ENCODE measurements around the gene SPARC.

SPARC gene

DNA sequence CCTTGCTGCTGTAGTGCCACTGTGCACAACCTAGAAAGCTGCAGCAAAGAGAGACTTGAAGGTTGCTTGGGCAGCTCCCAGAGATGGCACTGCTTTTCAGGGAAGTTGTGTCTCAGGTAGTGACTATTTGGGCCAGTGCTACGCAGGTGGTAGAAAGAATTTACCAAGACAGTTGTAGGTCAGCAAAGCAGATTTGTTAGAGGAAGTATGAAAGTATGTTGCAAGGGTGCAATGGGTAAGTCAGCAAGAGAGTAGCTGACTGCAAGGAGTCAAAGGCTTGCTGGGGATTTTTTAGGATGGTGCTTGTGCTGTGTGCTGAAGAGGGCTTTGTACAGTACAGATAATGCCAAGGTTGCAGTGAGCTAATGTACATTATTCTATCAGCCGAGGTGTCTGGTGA, 33.5 kb upstream of the SPARC start:
- H3K36me3 ChIP-seq (ENCODE audit: control insufficient read depth, insufficient read depth, low read length): no peaks in the 10 kb centered on the region
- no peak overlapping the region for H3K4me3 ChIP-seq (ENCODE audit: low read length)
- WGBS (ENCODE audit: insufficient coverage, insufficient read length): no CpG with 5 or more reads among the region's 2 CpGs
- no peak overlapping the region for H3K27ac ChIP-seq (ENCODE audit: low read length)
- H3K4me1 ChIP-seq (ENCODE audit: control insufficient read depth, insufficient read depth, low read length): no peaks in the 10 kb centered on the region
- H3K9me3 ChIP-seq (ENCODE audit: control insufficient read depth, insufficient read depth, low read length): no peaks in the 10 kb centered on the region
- no peak for DNase-seq (ENCODE audit: low read depth, low spot score)
- no peaks in the 10 kb centered on the region for H3K27me3 ChIP-seq (ENCODE audit: control insufficient read depth, insufficient read depth, low read length)

DNA sequence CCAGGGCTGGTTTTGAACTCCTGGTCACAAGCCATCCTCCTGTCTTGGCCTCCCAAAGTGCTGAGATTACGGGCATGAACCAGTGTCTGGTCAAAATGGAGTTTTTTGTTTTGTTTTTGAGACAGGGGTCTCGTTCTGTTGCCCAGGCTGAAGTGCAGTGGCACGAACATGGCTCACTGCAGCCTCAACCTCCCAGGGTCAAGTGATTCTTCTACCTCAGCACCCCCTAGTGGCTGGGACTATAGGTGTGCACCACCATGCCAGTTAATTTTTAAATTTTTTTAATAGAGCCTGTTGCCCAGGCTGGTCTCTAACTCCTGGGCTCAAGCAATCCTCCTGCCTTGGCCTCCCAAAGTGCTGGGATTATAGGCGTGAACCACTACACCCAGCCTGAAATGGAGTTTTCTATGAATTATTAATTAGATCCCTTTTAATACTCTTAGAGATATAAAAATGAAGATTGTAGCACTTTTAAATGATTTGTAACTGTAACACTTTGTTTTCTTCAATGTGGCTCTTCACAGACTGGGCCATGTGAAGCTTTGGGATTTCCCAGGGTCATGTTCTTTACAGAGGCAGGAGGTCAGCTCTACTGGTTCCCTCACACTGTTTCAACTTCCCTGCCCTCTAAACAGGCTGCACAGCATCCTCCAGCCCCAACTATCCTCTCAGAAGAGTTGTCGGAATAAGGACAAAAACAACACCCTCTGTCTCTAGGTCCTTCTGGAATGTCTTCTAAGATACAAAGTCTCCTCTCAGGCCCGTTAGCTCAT, 32.7 kb upstream of the SPARC start:
- DNase-seq (ENCODE audit: low read depth, low spot score): no peak
- Histone ChIP-seq H3K4me1 (ENCODE audit: control insufficient read depth, insufficient read depth, low read length) (no peaks in the 10 kb centered on the region), H3K9me3 (ENCODE audit: control insufficient read depth, insufficient read depth, low read length) (no peaks in the 10 kb centered on the region), H3K36me3 (ENCODE audit: control insufficient read depth, insufficient read depth, low read length) (no peaks in the 10 kb centered on the region), H3K27me3 (ENCODE audit: control insufficient read depth, insufficient read depth, low read length) (no peaks in the 10 kb centered on the region), H3K27ac (ENCODE audit: low read length) (no peak overlapping the region), H3K4me3 (ENCODE audit: low read length) (no peak overlapping the region)
- no CpG with 5 or more reads among the region's 6 CpGs for WGBS (ENCODE audit: insufficient coverage, insufficient read length)

DNA sequence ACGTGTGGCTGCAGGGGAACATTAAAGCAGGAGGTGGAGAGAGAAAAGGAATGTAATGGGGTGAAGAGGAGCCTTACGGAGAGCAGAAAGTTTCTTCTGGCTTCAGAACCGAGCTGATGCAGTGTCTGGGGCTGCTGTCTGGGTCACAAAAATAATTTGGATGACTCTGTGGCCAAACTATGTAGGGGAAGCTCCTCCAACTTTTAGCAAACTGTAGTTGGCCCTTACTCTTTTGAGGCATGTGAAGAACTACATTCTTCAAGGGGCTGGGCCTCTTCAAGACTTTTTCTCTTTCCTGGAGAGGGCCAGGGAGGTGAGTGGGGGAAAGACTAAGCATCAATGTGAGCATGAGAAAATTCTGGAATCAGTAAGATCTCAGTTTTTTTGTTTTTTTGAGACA, 31.9 kb upstream of the SPARC start:
- Histone ChIP-seq H3K4me1 (ENCODE audit: control insufficient read depth, insufficient read depth, low read length) (no peaks in the 10 kb centered on the region), H3K4me3 (ENCODE audit: low read length) (no peak overlapping the region), H3K27ac (ENCODE audit: low read length) (no peak overlapping the region), H3K27me3 (ENCODE audit: control insufficient read depth, insufficient read depth, low read length) (no peaks in the 10 kb centered on the region), H3K36me3 (ENCODE audit: control insufficient read depth, insufficient read depth, low read length) (no peaks in the 10 kb centered on the region), H3K9me3 (ENCODE audit: control insufficient read depth, insufficient read depth, low read length) (no peaks in the 10 kb centered on the region)
- no peak for DNase-seq (ENCODE audit: low read depth, low spot score)
- WGBS (ENCODE audit: insufficient coverage, insufficient read length): no CpG with 5 or more reads among the region's 3 CpGs

DNA sequence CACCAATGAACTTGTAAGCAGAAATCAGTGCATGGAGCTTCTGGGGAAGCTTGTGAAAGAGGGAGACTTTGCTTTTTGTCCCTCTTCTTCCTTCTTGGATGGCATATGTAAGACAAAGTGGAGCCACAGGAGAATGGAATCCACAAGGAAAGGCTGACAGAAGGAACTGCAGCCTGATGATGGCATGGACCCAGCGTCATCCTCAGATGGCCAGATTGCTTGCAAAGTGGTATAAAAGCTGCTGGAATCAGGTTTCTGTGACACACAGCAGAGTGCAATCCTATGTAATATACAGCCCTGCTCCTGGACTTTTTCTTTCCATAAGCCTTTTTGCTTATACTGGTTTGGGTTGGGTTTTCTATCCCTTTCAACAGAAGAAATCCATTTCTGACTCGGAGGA, 31.4 kb upstream of the SPARC start:
- no CpG with 5 or more reads among the region's 2 CpGs for WGBS (ENCODE audit: insufficient coverage, insufficient read length)
- no peak overlapping the region for H3K27ac ChIP-seq (ENCODE audit: low read length)
- H3K4me1 ChIP-seq (ENCODE audit: control insufficient read depth, insufficient read depth, low read length): no peaks in the 10 kb centered on the region
- no peaks in the 10 kb centered on the region for H3K9me3 ChIP-seq (ENCODE audit: control insufficient read depth, insufficient read depth, low read length)
- no peaks in the 10 kb centered on the region for H3K36me3 ChIP-seq (ENCODE audit: control insufficient read depth, insufficient read depth, low read length)
- no peak for DNase-seq (ENCODE audit: low read depth, low spot score)
- no peaks in the 10 kb centered on the region for H3K27me3 ChIP-seq (ENCODE audit: control insufficient read depth, insufficient read depth, low read length)
- no peak overlapping the region for H3K4me3 ChIP-seq (ENCODE audit: low read length)

DNA sequence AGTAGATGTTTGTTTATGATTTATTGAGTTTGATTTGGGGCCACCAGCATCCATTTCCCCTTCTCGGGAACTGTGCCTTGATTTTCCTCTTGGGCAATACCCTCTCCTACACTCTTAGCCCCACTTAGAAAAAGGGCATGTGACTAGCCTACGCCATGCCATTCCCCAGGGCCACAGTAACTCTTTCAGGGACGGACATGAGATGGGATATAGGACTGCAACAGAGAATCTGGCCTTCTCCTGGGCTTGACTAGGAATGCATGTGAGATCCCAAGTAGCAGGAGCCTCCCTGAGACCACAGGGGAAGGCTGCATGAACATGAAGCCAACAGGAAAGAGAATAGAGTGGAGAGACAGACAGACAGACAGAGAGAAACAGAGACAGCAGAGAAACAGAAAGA, 30.7 kb upstream of the SPARC start:
- H3K36me3 ChIP-seq (ENCODE audit: control insufficient read depth, insufficient read depth, low read length): no peaks in the 10 kb centered on the region
- H3K27ac ChIP-seq (ENCODE audit: low read length): no peak overlapping the region
- no peaks in the 10 kb centered on the region for H3K27me3 ChIP-seq (ENCODE audit: control insufficient read depth, insufficient read depth, low read length)
- no peaks in the 10 kb centered on the region for H3K4me1 ChIP-seq (ENCODE audit: control insufficient read depth, insufficient read depth, low read length)
- no CpG with 5 or more reads among the region's 3 CpGs for WGBS (ENCODE audit: insufficient coverage, insufficient read length)
- H3K9me3 ChIP-seq (ENCODE audit: control insufficient read depth, insufficient read depth, low read length): no peaks in the 10 kb centered on the region
- no peak for DNase-seq (ENCODE audit: low read depth, low spot score)
- no peak overlapping the region for H3K4me3 ChIP-seq (ENCODE audit: low read length)

DNA sequence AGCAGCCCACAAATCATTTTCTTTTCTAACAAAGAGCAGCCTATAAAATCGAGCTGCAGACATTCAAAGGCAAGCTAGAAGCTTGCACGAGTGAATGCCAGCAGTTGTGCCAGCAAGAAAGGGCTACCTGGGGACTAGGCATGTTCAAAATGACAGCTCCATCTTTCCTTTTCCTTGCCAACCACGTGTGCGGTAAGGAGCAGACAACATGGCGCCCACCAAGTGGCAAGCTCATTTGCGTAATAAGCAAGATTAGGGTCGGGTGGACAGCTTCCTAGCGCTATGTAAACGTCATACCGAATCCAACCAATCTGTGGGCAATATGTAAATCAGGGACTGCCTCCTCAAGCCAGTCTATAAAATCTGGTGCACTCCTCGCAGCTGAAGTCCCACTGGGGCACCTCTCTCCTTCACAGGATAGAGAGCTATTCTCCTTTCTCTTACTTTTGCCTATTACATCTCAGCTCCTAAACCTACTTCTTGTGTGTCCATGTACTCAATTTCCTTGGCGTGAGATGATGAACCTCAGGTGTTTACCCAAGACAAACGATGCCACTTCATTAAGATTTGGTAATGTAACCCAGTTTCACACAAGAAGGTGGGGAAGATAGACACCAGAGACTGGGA, 22.5 kb upstream of the SPARC start:
- no peak overlapping the region for H3K4me3 ChIP-seq (ENCODE audit: low read length)
- no peaks in the 10 kb centered on the region for H3K36me3 ChIP-seq (ENCODE audit: control insufficient read depth, insufficient read depth, low read length)
- no peak overlapping the region for H3K27ac ChIP-seq (ENCODE audit: low read length)
- no peaks in the 10 kb centered on the region for H3K27me3 ChIP-seq (ENCODE audit: control insufficient read depth, insufficient read depth, low read length)
- WGBS (ENCODE audit: insufficient coverage, insufficient read length): no CpG with 5 or more reads among the region's 13 CpGs
- H3K4me1 ChIP-seq (ENCODE audit: control insufficient read depth, insufficient read depth, low read length): no peaks in the 10 kb centered on the region
- DNase-seq (ENCODE audit: low read depth, low spot score): no peak
- no peaks in the 10 kb centered on the region for H3K9me3 ChIP-seq (ENCODE audit: control insufficient read depth, insufficient read depth, low read length)

DNA sequence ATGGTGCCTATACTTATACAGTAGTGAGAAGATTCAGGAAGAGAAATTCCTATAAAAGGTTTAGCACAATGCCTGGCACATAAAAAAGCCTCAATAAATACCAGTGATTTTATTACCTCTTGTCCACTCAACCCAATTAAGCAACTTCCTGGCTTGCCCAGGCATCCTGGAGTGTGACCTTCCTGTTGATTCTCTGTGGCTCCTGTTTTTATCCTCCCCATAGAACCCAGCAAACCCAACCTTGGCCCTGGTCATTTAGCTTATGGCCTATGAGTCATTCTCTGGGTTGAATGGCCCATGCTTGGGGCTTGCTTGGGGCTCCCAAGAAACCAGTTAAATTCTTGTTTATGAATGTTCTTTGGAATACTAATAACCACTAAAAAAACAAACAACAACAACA, 21.4 kb upstream of the SPARC start:
- Histone ChIP-seq H3K27ac (ENCODE audit: low read length) (no peak overlapping the region), H3K36me3 (ENCODE audit: control insufficient read depth, insufficient read depth, low read length) (no peaks in the 10 kb centered on the region), H3K4me1 (ENCODE audit: control insufficient read depth, insufficient read depth, low read length) (no peaks in the 10 kb centered on the region), H3K4me3 (ENCODE audit: low read length) (no peak overlapping the region), H3K9me3 (ENCODE audit: control insufficient read depth, insufficient read depth, low read length) (no peaks in the 10 kb centered on the region), H3K27me3 (ENCODE audit: control insufficient read depth, insufficient read depth, low read length) (no peaks in the 10 kb centered on the region)
- DNase-seq (ENCODE audit: low read depth, low spot score): no peak

DNA sequence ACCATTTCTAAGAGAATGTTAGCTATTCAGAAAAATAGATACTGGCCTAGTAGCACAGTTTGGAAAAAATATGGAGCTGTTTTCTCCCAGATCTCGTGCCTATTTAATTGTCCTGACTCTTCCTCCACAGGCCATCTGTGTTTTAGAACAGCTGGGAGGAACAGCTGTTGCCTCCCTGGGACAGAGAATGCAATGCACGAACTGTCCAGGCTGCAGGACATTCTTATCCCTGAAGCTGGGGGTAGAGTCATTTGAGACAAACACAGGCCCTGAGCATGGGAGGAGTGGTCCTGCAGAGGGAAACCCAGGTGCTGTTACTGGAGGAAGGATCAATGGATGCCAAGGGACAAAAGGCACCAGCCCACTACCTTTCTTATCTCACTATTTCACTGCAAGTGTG, 20.9 kb upstream of the SPARC start:
- no peak overlapping the region for H3K27ac ChIP-seq (ENCODE audit: low read length)
- no peaks in the 10 kb centered on the region for H3K36me3 ChIP-seq (ENCODE audit: control insufficient read depth, insufficient read depth, low read length)
- H3K9me3 ChIP-seq (ENCODE audit: control insufficient read depth, insufficient read depth, low read length): no peaks in the 10 kb centered on the region
- DNase-seq (ENCODE audit: low read depth, low spot score): no peak
- H3K27me3 ChIP-seq (ENCODE audit: control insufficient read depth, insufficient read depth, low read length): no peaks in the 10 kb centered on the region
- no peaks in the 10 kb centered on the region for H3K4me1 ChIP-seq (ENCODE audit: control insufficient read depth, insufficient read depth, low read length)
- WGBS (ENCODE audit: insufficient coverage, insufficient read length): no CpG with 5 or more reads among the region's 2 CpGs
- H3K4me3 ChIP-seq (ENCODE audit: low read length): no peak overlapping the region

DNA sequence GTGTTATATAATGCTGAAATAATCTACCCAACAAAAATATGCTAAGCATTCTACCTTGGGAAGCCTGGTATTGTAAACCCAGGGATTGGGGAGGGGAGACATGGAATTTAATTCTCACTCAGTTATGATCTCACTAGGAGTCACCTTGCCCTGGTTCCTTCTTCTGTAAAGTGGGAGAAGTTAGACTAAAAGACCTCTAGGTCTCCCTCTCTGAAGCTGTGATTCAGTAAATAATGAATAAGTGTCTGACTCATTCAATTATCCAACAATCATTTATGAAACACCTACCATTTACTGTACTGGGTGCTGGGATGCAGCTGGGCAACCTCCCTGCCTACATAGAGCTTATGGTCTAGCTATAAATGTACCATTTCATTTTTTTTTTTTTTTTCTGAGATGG, 20.2 kb upstream of the SPARC start:
- no peaks in the 10 kb centered on the region for H3K4me1 ChIP-seq (ENCODE audit: control insufficient read depth, insufficient read depth, low read length)
- no peak overlapping the region for H3K4me3 ChIP-seq (ENCODE audit: low read length)
- no peaks in the 10 kb centered on the region for H3K27me3 ChIP-seq (ENCODE audit: control insufficient read depth, insufficient read depth, low read length)
- H3K36me3 ChIP-seq (ENCODE audit: control insufficient read depth, insufficient read depth, low read length): no peaks in the 10 kb centered on the region
- no peak overlapping the region for H3K27ac ChIP-seq (ENCODE audit: low read length)
- no peaks in the 10 kb centered on the region for H3K9me3 ChIP-seq (ENCODE audit: control insufficient read depth, insufficient read depth, low read length)
- DNase-seq (ENCODE audit: low read depth, low spot score): no peak

DNA sequence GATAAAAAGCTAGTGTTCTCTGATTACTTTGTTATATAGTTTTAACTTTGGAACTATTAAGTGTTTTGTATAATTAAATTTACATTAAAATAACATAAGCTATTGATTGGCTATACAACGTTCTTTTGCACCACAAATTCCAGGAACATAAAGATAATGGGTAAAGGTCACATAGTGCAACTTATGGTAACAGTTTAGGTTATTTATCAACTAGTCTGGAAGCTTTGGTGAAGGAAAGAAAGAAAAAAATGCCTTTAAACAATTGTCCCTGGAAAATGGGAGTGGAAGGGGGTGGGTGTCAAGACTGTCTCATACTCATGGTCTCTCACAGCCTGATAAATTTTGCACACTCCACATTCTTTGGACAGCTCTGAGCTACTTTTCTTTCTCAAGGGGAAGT, 17.1 kb upstream of the SPARC start:
- Histone ChIP-seq H3K9me3 (ENCODE audit: control insufficient read depth, insufficient read depth, low read length) (no peaks in the 10 kb centered on the region), H3K4me1 (ENCODE audit: control insufficient read depth, insufficient read depth, low read length) (peaks cover 2% of the 10 kb centered on the region; the same call in 1 of the 2 replicates), H3K4me3 (ENCODE audit: low read length) (no peak overlapping the region), H3K36me3 (ENCODE audit: control insufficient read depth, insufficient read depth, low read length) (no peaks in the 10 kb centered on the region), H3K27me3 (ENCODE audit: control insufficient read depth, insufficient read depth, low read length) (no peaks in the 10 kb centered on the region), H3K27ac (ENCODE audit: low read length) (no peak overlapping the region)
- WGBS (ENCODE audit: insufficient coverage, insufficient read length): no CpG with 5 or more reads among the region's 1 CpG
- DNase-seq (ENCODE audit: low read depth, low spot score): no peak

DNA sequence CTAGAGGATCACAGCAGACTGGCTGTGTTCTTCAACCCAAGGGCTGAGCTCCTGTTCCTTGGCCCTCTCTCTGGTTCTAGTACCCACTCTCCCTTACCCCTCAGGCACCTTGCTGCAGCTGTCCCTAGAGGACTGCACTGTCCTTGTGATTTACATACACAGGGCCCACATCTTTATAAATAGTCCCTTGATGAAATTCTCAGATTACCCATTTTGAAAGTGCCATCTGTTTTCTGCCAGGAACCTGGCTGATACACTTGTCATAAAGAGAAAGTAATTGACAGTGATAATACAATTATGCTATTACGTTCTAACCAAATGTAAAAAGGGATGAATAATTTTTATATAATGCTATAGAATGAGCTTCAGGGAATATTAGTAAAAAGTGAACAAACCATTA, 16.5 kb upstream of the SPARC start:
- no CpG with 5 or more reads among the region's 1 CpG for WGBS (ENCODE audit: insufficient coverage, insufficient read length)
- peaks cover 2% of the 10 kb centered on the region; the same call in 1 of the 2 replicates for H3K4me1 ChIP-seq (ENCODE audit: control insufficient read depth, insufficient read depth, low read length)
- H3K36me3 ChIP-seq (ENCODE audit: control insufficient read depth, insufficient read depth, low read length): no peaks in the 10 kb centered on the region
- H3K27me3 ChIP-seq (ENCODE audit: control insufficient read depth, insufficient read depth, low read length): no peaks in the 10 kb centered on the region
- H3K4me3 ChIP-seq (ENCODE audit: low read length): no peak overlapping the region
- no peaks in the 10 kb centered on the region for H3K9me3 ChIP-seq (ENCODE audit: control insufficient read depth, insufficient read depth, low read length)
- no peak overlapping the region for H3K27ac ChIP-seq (ENCODE audit: low read length)
- no peak for DNase-seq (ENCODE audit: low read depth, low spot score)

Measured in iPS DF 6.9 (cell line).